Measurements from ENCODE around the gene PARP1.
"Not testable (repeated sequence)": the region's sequence is repeated elsewhere in the genome, so short reads cannot be mapped to it uniquely, and the experiment has no call there.

Gene PARP1

DNA sequence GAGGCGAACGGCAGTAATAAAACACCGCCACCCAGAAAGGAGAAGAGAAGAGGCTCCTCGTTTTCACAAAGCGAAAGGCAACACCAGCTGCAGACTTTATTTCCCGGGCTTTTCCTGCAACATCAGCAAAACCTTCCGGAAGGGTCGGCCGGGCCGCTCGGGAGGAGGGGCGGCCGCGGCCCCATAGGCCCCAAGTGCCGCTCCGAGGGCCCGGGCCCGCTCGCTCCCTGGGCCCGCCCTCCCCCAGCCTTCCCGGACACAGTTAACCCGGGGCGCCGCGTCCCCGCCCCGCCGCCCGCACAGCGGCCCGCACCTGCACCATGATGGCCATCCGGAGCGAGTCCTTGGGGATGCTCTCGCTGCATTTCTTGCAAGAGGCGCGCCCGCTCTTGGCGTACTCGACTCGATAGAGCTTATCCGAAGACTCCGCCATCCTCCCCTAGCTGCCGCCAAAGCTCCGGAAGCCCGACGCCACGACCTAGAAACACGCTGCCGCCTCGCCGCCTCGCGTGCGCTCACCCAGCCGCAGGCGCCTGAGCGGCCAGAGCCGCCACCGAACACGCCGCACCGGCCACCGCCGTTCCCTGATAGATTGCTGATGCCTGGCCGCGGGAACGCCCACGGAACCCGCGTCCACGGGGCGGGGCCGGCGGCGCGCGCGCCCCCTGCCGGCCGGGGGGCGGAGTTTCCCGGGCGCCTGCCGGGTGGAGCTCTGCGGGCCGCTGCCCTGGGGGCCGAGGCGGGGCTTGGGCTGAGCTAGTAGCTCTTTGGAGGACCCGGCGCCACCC lies at the start of gene PARP1:
Gene PARP1 (minus strand): TSS at position 597 of the 788 bp plus-strand sequence. CDS start 164 bp downstream, at position 433.
- DNase-seq (ENCODE audit: low read depth in 3 of 3, low spot score in 1 of 3): peak; percentile 60 to 80 (median 77)

DNA sequence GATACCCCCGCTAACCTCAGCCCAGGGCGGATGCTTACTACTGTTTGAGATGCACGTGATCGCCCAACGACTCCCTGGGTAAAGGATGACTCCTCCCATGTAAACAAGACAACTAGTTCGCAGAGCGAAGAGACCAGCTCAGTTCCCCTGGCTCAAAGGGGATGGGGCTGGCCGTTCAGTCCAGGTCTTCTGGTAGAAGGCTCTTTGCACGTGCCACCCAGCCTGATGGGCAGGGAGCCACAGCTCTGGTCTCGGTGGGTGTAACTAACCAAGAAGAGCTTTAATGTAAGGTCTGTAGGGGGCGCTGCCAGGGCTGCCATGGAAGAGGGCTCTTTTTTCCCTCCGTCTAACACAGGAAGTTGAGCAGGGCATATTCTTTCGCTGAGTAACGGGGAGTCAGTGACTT lies 49.4 kb upstream of the PARP1 start:
- peak in 2 of 3 donors; percentile 9 to 24 for DNase-seq (ENCODE audit: low read depth in 3 of 3, low spot score in 1 of 3)

DNA sequence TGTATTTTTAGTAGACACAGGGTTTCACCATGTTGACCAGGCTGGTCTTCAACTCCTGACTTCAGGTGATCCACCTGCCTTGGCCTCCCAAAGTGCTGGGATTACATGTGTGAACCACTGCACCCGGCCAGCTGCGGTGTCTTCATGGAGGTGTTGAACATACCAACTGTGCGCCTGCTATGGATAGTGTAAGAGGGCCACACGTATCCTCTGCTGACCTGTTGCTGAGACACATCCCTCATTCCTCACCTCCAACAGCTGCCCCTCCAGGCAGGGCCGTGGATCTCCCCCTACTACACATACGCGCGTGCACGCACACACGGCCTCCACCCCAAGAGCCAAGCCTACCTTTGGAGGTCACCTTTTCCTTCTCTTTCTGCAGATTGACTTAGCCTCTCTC lies 48.0 kb upstream of the PARP1 start:
- no peak for DNase-seq (ENCODE audit: low read depth in 3 of 3, low spot score in 1 of 3)

DNA sequence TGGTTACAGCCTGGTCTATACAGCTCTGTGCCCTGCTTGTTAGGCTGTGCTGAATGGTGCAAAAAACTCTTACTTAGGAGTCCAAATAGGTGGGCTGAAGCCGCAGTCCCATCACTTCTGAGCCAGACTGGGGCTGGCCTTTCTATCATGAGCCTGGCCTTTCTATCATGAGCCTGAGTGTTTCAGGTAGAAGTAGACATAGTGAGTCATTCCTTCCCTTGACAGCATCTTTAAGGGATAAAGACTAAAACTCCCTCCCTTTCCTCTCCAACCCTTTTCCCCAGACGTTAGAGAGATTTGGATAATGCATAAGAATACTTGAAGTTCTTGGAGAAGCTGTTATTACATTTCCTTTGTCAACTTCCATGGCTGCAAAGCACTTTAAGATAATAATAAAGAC lies 46.5 kb upstream of the PARP1 start:
- no peak for DNase-seq (ENCODE audit: low read depth in 3 of 3, low spot score in 1 of 3)

DNA sequence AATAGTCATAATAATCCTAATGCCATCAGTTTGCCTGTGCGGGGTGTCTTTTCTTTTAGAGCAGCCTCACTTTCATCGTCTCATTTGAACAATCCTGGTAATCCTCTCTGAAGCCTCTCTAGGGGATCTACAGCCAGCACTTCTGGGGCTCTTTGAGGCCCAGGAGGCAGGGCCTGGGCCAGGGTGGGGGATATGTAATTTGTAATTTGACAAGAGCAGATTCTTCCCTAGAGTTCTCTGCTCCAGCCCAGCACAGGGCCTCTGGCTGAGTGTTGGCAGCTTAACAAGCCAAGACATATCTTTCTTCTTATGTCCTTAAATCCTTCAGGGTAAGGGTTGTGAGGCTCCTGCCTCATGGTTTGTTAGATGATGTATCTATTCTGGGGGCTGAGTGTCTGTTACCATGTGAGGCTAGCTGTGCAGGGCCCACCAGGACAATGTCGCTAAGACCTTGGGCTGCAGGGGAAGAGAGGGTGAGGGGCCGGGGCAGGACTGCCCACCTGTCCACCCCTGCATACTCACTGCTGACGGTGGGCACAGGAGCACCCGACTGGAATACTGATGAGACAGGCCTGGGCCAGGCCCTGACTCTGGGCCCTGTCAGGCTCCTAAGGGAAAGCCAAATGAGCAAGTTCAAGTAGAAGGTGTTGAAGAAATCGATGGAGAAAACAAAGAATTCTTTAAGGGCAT lies 45.3 kb upstream of the PARP1 start:
- DNase-seq (ENCODE audit: low read depth in 3 of 3, low spot score in 1 of 3): no peak

DNA sequence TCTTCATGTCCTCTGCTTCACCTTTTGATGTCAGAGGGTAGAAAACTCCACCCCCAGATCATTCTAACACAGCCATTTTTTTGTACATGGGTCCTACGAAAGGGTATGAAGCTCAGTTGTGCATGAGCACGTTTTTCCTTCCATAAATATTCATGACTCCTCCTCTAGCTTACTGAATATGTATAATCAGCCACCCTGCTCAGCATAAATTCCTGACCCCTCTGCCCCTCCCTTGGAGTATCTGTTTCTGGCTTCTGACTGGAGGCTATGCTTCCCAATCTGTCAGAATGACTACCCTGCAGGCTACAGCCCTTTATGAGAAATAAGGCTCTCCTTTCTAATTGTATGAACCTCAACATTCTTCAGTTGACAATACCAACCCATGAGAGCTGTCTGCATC lies 42.8 kb upstream of the PARP1 start:
- no peak for DNase-seq (ENCODE audit: low read depth in 3 of 3, low spot score in 1 of 3)

DNA sequence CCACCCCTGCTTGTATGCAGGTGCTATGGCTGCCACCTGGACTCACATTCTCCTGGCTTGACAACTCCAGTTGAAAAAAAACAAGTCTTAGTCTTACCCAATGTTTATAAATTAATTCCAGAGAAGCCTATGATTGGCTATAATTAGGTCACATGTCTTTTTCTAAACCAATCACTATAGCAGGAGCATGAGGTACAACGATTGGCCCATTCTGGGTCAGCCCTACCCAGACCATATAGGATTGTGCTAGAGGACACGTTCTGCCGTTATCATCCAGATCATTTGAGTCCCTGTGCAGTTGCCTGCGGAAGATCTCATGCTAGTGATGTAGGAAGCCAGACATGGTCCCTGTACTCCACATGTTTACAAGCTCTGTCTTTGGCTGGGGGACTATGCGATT lies 41.9 kb upstream of the PARP1 start:
- DNase-seq (ENCODE audit: low read depth in 3 of 3, low spot score in 1 of 3): no peak

DNA sequence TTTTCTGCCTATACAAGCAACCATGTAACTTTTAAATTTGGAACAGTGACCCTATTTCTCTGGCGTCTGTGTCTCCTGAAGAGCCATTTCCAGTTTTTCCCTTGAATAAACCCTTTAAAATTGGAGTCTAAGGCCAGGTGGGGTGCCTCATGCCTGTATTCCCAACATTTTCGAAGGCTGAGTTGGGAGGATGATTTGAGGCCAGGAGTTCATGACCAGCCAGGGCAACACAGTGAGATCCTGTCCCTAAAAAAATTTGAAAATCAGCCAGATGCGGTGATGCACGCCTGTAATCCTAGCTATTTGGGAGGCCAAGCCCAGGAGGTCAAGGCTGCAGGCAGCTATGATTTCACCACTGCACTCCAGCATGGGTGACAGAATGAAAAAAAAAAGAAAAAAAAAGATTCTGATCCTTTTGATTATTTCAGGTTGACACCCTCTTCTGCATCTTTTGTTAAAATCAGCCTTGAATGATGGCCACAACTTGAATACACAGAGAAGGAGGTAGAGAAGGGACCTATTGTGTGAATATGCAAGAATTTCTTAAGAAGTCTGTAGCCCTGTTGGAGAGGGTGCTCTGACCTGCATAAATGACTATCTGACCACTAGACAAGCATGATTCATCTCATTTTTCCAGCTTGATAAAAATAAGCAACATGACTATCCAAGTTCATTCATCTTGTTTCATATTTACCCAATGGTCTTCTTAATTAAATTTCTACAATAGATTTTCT lies 40.2 kb upstream of the PARP1 start:
- DNase-seq (ENCODE audit: low read depth in 3 of 3, low spot score in 1 of 3): no peak

DNA sequence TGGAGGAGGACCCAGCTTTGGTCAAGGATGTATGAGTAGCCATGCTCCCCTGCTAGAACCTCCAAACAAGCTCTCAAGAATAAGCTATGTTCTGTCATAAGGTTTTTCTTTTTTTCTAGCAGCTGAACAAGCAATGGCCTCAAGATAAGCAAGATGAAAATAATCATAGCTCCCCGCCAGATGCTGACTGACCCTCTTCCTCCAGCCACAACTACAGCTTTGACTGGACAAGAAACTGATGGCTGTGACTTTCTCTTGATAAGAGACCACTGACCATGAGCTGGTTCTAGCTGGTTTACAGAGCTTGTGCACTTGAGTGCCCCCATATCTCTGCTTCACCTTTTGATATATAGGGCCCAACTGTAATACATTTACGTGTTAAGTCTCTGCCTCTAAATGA lies 38.2 kb upstream of the PARP1 start:
- no peak for DNase-seq (ENCODE audit: low read depth in 3 of 3, low spot score in 1 of 3)

DNA sequence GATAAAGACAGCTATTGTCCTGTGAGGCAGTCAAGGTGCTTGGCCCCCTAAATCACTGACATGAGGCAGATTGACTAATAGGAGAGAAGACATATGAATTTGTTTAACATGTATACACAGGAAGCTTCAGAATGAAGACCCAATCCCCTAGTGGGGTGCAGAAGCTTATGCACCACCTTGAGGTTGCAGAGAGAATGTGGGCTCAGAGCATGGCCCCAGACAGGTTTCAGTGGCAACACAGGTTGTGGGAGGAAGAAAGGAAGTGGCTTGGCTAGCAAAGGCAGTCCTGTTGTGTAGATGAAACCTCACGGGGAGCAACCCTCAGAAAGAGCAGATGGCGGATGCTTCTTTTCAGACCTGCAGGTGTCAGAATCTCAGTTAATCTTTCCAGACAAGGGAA lies 37.0 kb upstream of the PARP1 start:
- peak in 2 of 3 donors; percentile 27 to 33 for DNase-seq (ENCODE audit: low read depth in 3 of 3, low spot score in 1 of 3)

DNA sequence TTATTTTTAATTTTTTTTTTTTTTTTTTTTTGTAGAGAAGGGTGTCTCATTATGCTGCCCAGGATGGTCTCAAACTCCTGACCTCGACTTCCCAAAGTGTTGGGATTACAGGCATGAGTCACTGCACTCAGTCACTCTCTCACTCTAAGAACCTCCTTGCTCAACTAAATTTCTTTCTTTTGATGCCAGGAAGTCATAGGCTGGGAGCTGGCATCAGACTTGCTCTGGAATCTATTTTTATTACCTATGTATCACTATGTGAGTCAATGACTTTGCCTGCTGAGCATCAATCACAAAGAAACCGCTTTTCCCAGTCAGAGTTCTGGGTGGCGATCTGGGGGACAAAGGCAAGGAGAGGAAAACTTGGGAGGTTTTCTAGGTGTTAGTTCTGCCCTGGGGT lies 35.5 kb upstream of the PARP1 start:
- no peak for DNase-seq (ENCODE audit: low read depth in 3 of 3, low spot score in 1 of 3)

DNA sequence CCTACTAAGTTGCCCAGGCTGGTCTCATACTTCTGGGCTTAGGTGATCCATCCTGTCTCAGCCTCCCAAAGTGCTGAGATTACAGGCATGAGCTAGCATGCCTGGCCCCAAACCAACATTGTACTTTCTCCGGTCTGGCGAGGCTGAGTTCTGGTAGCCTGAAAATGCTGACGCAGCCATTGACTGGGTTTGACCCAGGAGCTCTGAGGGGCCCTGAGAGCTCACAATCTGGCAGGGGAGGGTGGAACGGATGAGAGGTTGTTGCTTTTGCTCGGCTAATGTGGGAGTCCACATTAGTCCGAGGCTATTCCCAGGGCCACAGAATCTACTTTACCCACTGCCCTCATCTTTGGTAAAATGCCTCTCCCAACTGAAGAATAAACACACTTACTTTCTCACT lies 35.1 kb upstream of the PARP1 start:
- no peak for DNase-seq (ENCODE audit: low read depth in 3 of 3, low spot score in 1 of 3)

DNA sequence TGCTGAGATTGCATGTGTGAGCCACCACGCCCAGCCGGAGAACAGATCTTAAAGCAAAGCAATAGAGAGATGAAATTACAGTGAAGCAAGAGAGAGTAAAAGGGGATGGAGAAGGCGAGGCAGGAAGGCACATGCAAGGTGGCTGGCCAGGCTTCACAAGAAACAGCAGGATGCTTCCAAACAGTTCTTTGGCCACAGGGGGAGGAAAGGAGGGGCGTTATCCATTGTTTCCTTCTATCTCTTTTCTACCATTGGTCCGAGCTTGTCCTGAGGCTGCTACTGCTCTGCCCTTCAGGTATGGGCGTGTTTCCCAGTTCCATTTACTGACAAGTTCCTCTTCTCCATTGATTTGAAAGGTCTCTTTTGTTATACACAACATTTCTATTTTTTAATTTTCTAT lies 33.7 kb upstream of the PARP1 start:
- DNase-seq (ENCODE audit: low read depth in 3 of 3, low spot score in 1 of 3): no peak

DNA sequence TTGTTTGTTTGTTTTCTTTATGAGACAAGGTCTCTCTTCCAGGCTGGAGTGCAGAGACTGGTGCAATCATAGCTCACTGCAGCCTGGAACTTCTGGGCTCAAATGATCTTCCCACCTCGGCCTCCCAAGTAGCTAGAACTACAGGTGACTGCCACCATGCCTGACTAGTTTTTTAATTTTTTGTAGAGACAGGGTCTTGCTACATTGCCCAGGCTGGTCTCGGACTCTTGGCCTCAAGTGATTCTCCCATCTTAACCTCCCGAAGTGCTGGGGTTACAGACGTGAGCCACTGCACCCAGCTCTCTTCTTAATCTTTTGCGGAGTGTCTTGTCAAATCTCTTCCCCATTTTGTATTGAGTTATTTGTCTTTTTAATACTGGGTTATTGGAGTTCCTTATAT lies 32.6 kb upstream of the PARP1 start:
- no peak for DNase-seq (ENCODE audit: low read depth in 3 of 3, low spot score in 1 of 3)

DNA sequence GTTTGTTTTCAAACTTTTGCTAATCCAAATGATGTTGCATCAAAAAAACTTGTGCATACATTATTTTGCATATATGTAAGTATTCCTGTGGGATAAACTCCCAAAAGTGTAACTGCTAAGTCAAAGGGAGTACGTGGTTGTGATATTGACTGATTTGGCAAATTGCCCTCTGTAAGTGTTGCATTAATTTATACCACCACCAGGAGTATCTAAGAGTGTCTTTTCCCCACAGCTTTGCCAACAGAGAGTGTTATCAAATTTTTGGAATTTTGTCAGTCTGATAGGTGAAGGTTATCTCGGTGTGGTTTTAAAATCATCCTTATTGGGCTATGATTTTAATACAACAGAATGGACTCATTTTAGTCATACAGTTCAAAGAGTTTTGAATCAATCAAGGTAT lies 30.1 kb upstream of the PARP1 start:
- no peak for DNase-seq (ENCODE audit: low read depth in 3 of 3, low spot score in 1 of 3)

DNA sequence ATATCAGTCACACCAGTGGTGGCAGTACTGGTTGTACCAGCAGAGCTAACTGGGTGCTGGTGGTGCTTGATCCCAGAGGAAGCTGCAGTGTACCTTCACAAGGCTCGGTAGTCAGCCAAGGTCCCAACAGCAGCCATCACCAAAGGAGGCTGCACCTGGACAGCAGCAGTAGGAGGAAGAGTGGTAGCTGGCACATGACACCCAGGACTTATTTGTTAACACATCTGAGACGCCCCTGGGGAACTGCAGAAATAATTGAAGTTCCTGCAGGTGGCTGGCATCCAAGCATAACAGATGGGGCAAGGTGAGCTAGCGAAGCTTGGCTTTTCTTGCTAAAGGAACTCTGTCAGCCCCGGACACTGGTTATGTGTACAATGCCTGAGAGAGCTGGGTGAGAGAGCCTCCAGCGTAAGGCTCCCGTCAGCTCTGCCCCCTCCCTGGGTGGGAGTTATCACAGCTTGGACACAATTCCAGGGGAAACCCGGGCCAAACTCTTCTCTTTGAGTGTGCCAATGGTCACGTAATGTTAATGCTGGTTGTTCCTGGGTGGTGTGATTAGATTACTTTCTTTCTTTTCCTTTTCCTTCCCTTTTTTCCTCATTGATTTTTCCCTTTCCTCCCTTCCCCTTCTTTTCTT lies 29.1 kb upstream of the PARP1 start:
- no peak for DNase-seq (ENCODE audit: low read depth in 3 of 3, low spot score in 1 of 3)

DNA sequence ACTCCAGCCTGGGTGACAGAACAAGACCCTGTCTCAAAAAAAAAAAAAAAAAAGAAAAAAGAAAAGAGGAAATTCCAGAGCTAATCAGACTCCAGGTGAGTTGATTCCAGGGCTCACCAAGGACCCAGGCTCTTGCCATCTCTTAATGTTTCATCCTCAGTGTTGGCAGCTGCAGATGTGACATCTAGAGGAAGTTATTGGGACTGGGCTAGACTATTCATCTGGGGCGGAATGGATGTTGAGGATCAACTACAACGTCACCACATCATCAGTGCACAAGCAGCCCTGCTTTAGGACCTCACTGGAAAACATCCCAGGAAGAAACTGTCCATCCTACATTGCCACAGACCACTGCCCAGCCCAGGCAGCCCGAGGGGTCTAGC lies 28.6 kb upstream of the PARP1 start:
- no peak for DNase-seq (ENCODE audit: low read depth in 3 of 3, low spot score in 1 of 3)

DNA sequence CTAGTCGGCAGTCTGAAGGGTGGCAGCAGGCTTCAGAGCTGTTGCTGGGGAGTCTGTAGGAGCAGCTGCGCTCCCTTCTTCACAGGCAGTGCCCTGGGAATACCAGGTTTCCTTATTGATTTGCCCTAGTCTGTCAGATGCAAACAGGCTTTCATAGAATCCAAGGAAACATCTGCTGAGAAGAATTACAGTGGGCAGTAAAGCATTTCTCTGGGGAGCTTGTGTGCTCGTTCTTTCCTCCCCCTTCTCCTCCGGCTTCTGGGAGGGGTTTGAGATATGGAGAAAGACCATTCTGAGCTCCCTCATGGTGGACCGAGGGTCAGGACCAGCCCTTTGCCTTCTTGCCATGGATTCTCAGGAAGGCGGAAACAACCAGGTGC lies 25.4 kb upstream of the PARP1 start:
- DNase-seq (ENCODE audit: low read depth in 3 of 3, low spot score in 1 of 3): no peak

DNA sequence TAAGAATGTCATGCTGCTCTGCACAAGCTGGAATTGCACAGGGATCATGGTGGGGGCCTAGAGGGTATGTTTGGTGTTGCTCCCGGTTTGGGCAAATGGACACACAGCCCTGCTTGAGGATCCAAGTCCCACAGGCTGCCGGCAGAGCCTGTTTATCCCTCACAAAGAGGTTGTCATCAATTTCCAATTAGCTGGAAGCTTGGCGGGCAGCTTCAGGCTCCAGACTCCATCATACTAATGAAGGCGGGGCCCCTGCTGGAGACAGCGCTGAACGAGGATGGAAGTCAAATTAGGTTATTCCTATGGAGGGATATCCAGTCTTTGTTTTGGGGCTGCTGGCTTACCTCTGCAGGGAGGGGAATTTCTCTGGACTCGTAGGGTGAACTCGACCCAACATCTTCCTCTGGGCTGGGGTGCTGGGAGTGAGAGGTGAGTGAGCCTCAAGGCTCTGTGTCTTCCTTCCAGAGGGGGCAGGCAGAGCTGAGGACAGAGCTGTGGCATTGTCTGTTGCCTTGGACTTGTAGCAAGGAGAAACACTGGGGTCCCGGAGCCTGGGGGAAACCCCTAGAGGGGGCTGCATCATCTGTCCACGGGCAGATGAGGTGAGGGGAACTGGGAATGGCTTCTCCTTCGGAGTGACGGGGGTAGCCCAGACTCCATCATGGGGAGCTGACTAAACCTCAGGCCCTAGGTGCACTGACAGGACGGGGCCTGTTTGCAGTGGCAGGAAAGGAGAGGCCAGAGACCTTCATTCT lies 24.9 kb upstream of the PARP1 start:
- DNase-seq (ENCODE audit: low read depth in 3 of 3, low spot score in 1 of 3): no peak

DNA sequence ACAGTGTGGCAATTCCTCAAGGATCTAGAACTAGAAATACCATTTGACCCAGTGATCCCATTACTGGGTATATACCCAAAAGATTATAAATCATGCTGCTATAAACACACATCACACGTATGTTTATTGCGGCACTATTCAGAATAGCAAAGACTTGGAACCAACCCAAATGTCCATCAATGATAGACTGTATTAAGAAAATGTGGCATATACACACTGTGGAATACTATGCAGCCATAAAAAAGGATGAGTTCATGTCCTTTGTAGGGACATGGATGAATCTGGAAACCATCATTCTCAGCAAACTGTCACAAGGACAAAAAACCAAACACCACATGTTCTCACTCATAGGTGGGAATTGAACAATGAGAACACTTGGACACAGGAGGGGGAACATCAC lies 24.0 kb upstream of the PARP1 start:
- not testable (repeated sequence) for DNase-seq (ENCODE audit: low read depth in 3 of 3, low spot score in 1 of 3)

All from stimulated activated CD4-positive, alpha-beta T cell treated with anti-CD3 and anti-CD28 coated beads, TNF-alpha, amount 100 ng/mL, for 1 hour (primary cell).